Activated CD4-positive, alpha-beta memory T cell treated with anti-CD3 and anti-CD28 coated beads, Interleukin-2, amount 10 ng/mL, durations not matched to agents 7 days and 5 days (primary cell): ENCODE data around the gene HMGN2. TPM values are rescaled to one million over a fixed set of nuclear protein-coding genes. Genes with fewer than 3 reads are reported as not detected.
"Not testable (repeated sequence)": the region's sequence is repeated elsewhere in the genome, so short reads cannot be mapped to it uniquely, and the experiment has no call there.

Source experiments
- CTCF ChIA-PET: fragments of 350-600 bp; sonication (Branson Sonifier 250); formaldehyde crosslinking; loops from one replicate; lab custom pipeline; 2021; ENCODE audit warnings: antibody characterized with exemption, inconsistent platforms; lab: Charles Lee
- POLR2A ChIA-PET: fragments of 350-600 bp; sonication (Branson Sonifier 250); formaldehyde crosslinking; loops from one replicate; lab custom pipeline; 2021; ENCODE audit warnings: antibody characterized with exemption; lab: Charles Lee
- DNase-seq: peaks from one replicate; pipeline ENCODE4 v3.0.0-alpha.2; 2020
- H3K27ac Mint-ChIP-seq: one replicate; pipeline ENCODE4 v1.8.0; 2021; ENCODE audit warnings: mild to moderate bottlenecking, mixed read lengths
- H3K27me3 Mint-ChIP-seq: one replicate; pipeline ENCODE4 v1.8.0; 2021; ENCODE audit warnings: mixed read lengths
- H3K36me3 Mint-ChIP-seq: one replicate; pipeline ENCODE4 v1.8.0; 2021; ENCODE audit warnings: low read depth, mixed read lengths
- H3K4me1 Mint-ChIP-seq: one replicate; pipeline ENCODE4 v1.8.0; 2021; ENCODE audit warnings: mixed read lengths
- H3K4me3 Mint-ChIP-seq: one replicate; pipeline ENCODE4 v1.8.0; 2021; ENCODE audit warnings: mild to moderate bottlenecking, mixed read lengths
- H3K9me3 Mint-ChIP-seq: one replicate; pipeline ENCODE4 v1.8.0; 2021; ENCODE audit warnings: mixed read lengths
- total RNA-seq, 2 experiments: library from RNA; stranded (reverse); gene quantifications; one replicate each; pipeline ENCODE4 v1.2.3, GENCODE V29; 2021

Gene HMGN2
- total RNA-seq, 2 experiments from 2014 or later: 853 to 877 TPM

DNA sequence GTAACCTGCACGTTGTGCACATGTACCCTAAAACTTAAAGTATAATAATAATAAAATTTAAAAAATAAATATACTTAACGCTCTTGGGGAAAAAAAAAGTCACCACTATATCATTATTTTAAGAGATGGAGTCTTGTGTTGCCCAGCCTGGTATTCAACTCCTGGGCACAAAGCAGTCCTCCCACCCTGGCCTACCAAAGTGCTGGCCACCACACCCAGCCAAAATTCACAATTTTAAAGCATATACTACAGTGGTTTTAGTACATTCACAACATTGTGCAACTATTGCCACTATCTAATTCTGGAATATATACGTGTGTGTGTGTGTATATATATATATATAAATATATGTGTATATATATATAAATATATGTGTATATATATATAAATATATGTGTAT, 5.9 kb downstream of the HMGN2 start:
- ChIA-PET CTCF (interaction anchor here (2.0 kb wide), 1 partner anchor 22 kb away, joined by 5 read pairs; no protein-coding TSS in a partner anchor), POLR2A (interaction anchor here (1.0 to 2.0 kb wide), 3 partner anchors 17 to 220 kb away, joined by 3 to 4 read pairs (median 3); no protein-coding TSS in a partner anchor)
- Mint-ChIP-seq H3K36me3 (peaks cover 53% of the 10 kb centered on the region), H3K4me3 (no peak overlapping the region), H3K27ac (no peak overlapping the region), H3K4me1 (peaks cover 27% of the 10 kb centered on the region), H3K9me3 (no peaks in the 10 kb centered on the region), H3K27me3 (no peaks in the 10 kb centered on the region)
- DNase-seq: no peak

DNA sequence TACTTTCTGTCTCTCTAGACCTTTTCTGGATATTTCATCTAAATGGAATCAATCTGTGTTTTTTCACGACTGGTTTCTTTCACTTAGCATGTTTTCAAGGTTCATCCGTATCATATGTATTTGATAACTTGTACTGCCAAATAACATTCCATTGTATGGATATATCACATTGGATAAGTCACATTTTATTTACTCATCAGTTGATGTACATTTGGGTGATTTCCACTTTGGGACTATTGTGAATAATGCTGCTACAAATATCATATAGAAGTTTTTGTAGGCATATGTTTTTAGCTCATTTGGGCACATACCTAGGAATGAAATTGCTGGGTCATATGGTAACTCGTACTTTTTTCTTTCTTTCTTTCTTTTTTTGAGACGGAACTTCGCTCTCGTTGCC, 6.7 kb downstream of the HMGN2 start:
- Mint-ChIP-seq H3K27me3 (no peaks in the 10 kb centered on the region), H3K4me1 (peaks cover 19% of the 10 kb centered on the region), H3K36me3 (peaks cover 45% of the 10 kb centered on the region), H3K27ac (no peak overlapping the region), H3K4me3 (no peak overlapping the region), H3K9me3 (no peaks in the 10 kb centered on the region)
- POLR2A ChIA-PET: interaction anchor here (1.0 to 2.0 kb wide), 4 partner anchors 12 to 220 kb away, joined by 3 to 4 read pairs (median 4); no protein-coding TSS in a partner anchor
- DNase-seq: no peak
- CTCF ChIA-PET: interaction anchor here (2.0 kb wide), 1 partner anchor 21 kb away, joined by 5 read pairs; no protein-coding TSS in a partner anchor

DNA sequence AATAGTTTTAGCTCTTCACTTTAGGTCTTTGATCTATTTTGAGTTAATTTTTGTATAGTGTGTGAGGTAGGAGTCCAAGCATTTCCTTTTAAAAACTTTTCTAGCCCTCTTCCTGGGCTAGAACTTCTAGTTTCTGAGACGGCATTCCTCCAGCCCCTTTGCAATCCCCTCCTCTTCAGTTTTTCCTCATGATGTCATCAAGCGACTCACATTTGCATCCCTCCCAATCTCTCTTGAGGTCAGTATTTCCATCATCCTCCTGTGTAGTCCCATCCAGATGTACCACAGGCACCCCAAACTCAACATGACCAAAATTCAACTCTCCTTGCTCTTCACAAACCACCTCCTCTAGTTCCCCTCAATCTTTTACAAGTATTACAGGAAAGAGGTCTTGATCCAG, 10.7 kb downstream of the HMGN2 start:
- no peaks in the 10 kb centered on the region for H3K9me3 Mint-ChIP-seq
- no peaks in the 10 kb centered on the region for H3K4me1 Mint-ChIP-seq
- POLR2A ChIA-PET: interaction anchor here (1.7 to 2.2 kb wide), 2 partner anchors 11 to 17 kb away, joined by 5 to 7 read pairs; partner anchors contain the start of gene HMGN2
- no peak overlapping the region for H3K4me3 Mint-ChIP-seq
- DNase-seq: no peak
- no peaks in the 10 kb centered on the region for H3K27me3 Mint-ChIP-seq
- peaks cover 12% of the 10 kb centered on the region for H3K36me3 Mint-ChIP-seq
- H3K27ac Mint-ChIP-seq: no peak overlapping the region
- CTCF ChIA-PET: no interaction called here

GRCh38 chr1:26483980-26484379, 11.7 kb downstream of the HMGN2 start:
- Mint-ChIP-seq H3K36me3 (peaks cover 7% of the 10 kb centered on the region), H3K4me3 (no peak overlapping the region), H3K27ac (no peak overlapping the region), H3K27me3 (no peaks in the 10 kb centered on the region), H3K9me3 (no peaks in the 10 kb centered on the region), H3K4me1 (no peaks in the 10 kb centered on the region)
- CTCF ChIA-PET: interaction anchor here (1.6 kb wide), 1 partner anchor 16 kb away, joined by 5 read pairs; no protein-coding TSS in a partner anchor
- no peak for DNase-seq
- POLR2A ChIA-PET: interaction anchor here (1.7 kb wide), 1 partner anchor 16 kb away, joined by 5 read pairs; no protein-coding TSS in a partner anchor

DNA sequence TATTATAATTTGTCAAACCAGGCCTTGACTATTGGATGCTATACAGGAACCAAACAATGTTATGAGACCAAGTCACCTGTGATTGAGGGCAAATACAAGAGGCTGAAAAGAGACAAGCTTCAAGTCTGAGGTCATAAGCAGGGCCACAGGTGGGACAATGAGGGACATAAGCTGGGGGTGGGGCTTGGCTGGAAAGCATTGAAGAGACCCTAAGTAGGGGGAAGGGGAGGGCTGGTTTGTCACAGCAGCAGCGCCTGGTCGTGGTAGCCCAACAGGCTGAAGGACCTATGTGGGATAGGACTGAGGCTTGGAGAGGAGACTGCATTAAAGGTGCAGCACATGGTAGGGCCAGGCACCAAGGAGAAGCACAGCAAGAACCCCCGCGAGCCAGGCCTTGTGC, 17.9 kb downstream of the HMGN2 start:
- H3K9me3 Mint-ChIP-seq: no peaks in the 10 kb centered on the region
- POLR2A ChIA-PET: interaction anchor here (0.7 to 1.6 kb wide), 4 partner anchors 10 to 15 kb away, joined by 3 to 11 read pairs (median 4); no protein-coding TSS in a partner anchor
- H3K4me1 Mint-ChIP-seq: no peaks in the 10 kb centered on the region
- no peak overlapping the region for H3K4me3 Mint-ChIP-seq
- H3K36me3 Mint-ChIP-seq: no peaks in the 10 kb centered on the region
- no peak for DNase-seq
- CTCF ChIA-PET: interaction anchor here (3.4 kb wide), 1 partner anchor 9 kb away, joined by 19 read pairs; no protein-coding TSS in a partner anchor
- no peaks in the 10 kb centered on the region for H3K27me3 Mint-ChIP-seq
- no peak overlapping the region for H3K27ac Mint-ChIP-seq

DNA sequence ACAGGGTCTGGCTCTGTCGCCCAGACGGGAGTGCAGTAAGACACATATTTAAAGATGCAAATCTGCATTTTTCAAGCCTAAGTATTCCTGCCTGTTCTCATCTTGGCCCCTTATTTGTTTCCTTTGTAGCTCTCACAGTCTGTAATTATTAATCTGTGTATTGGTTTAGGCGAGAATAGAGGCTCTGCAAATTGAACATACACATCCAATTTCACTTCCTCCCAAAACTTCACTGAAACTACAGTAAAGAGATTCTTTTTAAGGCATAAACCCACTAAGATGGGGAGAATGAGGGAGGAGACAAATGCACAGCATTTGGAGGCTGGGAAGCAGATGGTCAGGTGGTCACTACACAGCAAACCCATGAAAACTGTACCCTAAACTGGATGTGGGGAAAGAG, 21.0 kb downstream of the HMGN2 start:
- ChIA-PET CTCF (no interaction called here), POLR2A (no interaction called here)
- Mint-ChIP-seq H3K27ac (no peak overlapping the region), H3K27me3 (no peaks in the 10 kb centered on the region), H3K4me3 (no peak overlapping the region), H3K36me3 (no peaks in the 10 kb centered on the region), H3K9me3 (no peaks in the 10 kb centered on the region), H3K4me1 (peaks cover 3% of the 10 kb centered on the region)
- no peak for DNase-seq

GRCh38 chr1:26493938-26494337, 21.7 kb downstream of the HMGN2 start:
- ChIA-PET POLR2A (interaction anchor here (1.4 kb wide), 1 partner anchor 30 kb away, joined by 3 read pairs; no protein-coding TSS in a partner anchor), CTCF (no interaction called here)
- H3K27ac Mint-ChIP-seq: no peak overlapping the region
- no peaks in the 10 kb centered on the region for H3K36me3 Mint-ChIP-seq
- H3K9me3 Mint-ChIP-seq: no peaks in the 10 kb centered on the region
- no peak overlapping the region for H3K4me3 Mint-ChIP-seq
- peaks cover 5% of the 10 kb centered on the region for H3K4me1 Mint-ChIP-seq
- no peak for DNase-seq
- no peaks in the 10 kb centered on the region for H3K27me3 Mint-ChIP-seq

GRCh38 chr1:26496861-26497260, 24.6 kb downstream of the HMGN2 start:
- H3K27me3 Mint-ChIP-seq: no peaks in the 10 kb centered on the region
- POLR2A ChIA-PET: interaction anchor here (1.1 kb wide), 1 partner anchor 10 kb away, joined by 3 read pairs; no protein-coding TSS in a partner anchor
- no peak for DNase-seq
- H3K9me3 Mint-ChIP-seq: no peaks in the 10 kb centered on the region
- CTCF ChIA-PET: interaction anchor here (1.4 kb wide), 1 partner anchor 80 kb away, joined by 3 read pairs; no protein-coding TSS in a partner anchor
- H3K4me3 Mint-ChIP-seq: no peak overlapping the region
- no peak overlapping the region for H3K27ac Mint-ChIP-seq
- peaks cover 20% of the 10 kb centered on the region for H3K4me1 Mint-ChIP-seq
- no peaks in the 10 kb centered on the region for H3K36me3 Mint-ChIP-seq

DNA sequence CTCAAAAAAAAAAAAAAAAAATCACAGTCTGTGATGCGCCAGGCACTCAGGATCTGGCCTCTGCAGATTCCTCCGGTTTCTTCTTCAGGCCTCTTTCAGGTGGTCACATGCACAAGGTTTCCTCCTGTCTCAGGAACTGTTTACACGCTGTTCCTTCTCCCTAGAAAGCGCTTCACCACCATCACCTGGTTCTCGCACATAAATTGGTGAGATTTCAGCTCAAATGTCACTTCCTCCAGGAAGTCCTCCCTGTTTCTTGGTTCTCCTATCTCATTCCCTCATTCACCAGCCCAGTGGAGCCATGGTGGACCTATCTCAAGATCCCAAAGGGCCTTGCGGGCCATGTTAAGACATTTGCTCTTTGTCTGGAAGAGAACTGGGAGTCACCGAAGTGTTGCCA, 26.7 kb downstream of the HMGN2 start:
- no peak for DNase-seq
- H3K36me3 Mint-ChIP-seq: no peaks in the 10 kb centered on the region
- H3K27ac Mint-ChIP-seq: no peak overlapping the region
- POLR2A ChIA-PET: interaction anchor here (1.0 to 3.8 kb wide), 6 partner anchors 9 to 366 kb away, joined by 3 to 88 read pairs (median 8); partner anchors contain the start of gene HMGN2
- CTCF ChIA-PET: interaction anchor here (0.7 to 4.5 kb wide), 5 partner anchors 9 to 339 kb away, joined by 3 to 89 read pairs (median 19); partner anchors contain the start of gene RPS6KA1
- no peaks in the 10 kb centered on the region for H3K9me3 Mint-ChIP-seq
- H3K4me1 Mint-ChIP-seq: peaks cover 28% of the 10 kb centered on the region
- no peak overlapping the region for H3K4me3 Mint-ChIP-seq
- H3K27me3 Mint-ChIP-seq: no peaks in the 10 kb centered on the region

DNA sequence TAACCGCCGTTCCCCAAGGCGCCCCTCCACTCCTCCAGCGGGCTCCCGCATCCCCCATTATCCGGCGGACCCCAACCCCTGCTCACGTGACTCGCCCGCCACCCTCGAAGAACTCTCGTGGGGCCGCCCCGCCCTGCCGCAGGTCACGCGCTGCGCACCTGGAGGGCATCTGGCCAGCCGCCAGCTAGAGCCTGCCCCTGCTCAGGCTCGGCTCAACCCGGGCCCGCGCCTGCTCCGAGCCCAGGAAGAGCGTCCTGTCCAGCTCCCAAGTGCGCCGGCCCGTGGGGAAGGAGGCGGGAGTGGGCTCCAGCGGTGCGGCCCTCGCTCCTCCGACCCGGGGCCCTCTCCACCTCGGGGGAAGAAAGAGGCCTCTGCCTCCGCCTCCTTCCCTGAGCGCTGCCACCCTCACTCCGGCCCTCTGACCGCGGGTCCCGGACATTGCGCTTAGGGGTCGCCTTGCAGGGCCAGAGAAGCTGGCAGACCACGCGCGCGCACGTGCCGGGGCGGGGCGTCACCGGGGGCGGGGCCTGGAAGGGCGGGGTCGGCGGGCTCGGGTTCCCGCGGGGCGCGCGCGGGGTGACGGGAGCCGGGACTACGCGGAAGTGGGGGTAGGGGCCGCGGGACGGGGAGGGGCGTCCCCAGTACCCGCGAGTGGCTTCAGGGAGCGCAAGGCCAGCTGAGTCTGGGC, 28.4 kb downstream of the HMGN2 start:
- no peaks in the 10 kb centered on the region for H3K9me3 Mint-ChIP-seq
- ChIA-PET POLR2A (interaction anchor here (0.6 to 3.8 kb wide), 52 partner anchors 9 to 654 kb away, joined by 3 to 88 read pairs (median 4); partner anchors contain the start of genes CD52, DHDDS, GPATCH3 and GPN2), CTCF (interaction anchor here (0.5 to 4.5 kb wide), 47 partner anchors 8 to 390 kb away, joined by 3 to 89 read pairs (median 5); partner anchors contain the start of genes CEP85, DHDDS, GPN2 and HMGN2)
- DNase-seq: no peak
- H3K27ac Mint-ChIP-seq: peak overlapping the region; percentile 93
- no peaks in the 10 kb centered on the region for H3K36me3 Mint-ChIP-seq
- peaks cover 28% of the 10 kb centered on the region for H3K4me1 Mint-ChIP-seq
- no peaks in the 10 kb centered on the region for H3K27me3 Mint-ChIP-seq
- peak overlapping the region; percentile 87 for H3K4me3 Mint-ChIP-seq

GRCh38 chr1:26510711-26511110, 38.5 kb downstream of the HMGN2 start:
- CTCF ChIA-PET: interaction anchor here (0.6 to 0.9 kb wide), 4 partner anchors 10 to 315 kb away, joined by 3 to 4 read pairs (median 3); no protein-coding TSS in a partner anchor
- not testable (repeated sequence) for H3K27me3 Mint-ChIP-seq, H3K36me3 Mint-ChIP-seq, H3K9me3 Mint-ChIP-seq, H3K27ac Mint-ChIP-seq, DNase-seq, H3K4me3 Mint-ChIP-seq, H3K4me1 Mint-ChIP-seq
- POLR2A ChIA-PET: interaction anchor here (0.9 to 1.2 kb wide), 2 partner anchors 9 to 11 kb away, joined by 3 to 4 read pairs; no protein-coding TSS in a partner anchor

GRCh38 chr1:26515836-26516235, 43.6 kb downstream of the HMGN2 start:
- ChIA-PET CTCF (interaction anchor here (1.3 kb wide), 2 partner anchors 16 to 23 kb away, joined by 3 to 5 read pairs; no protein-coding TSS in a partner anchor), POLR2A (interaction anchor here (2.0 kb wide), 1 partner anchor 15 kb away, joined by 11 read pairs; no protein-coding TSS in a partner anchor)
- not testable (repeated sequence) for H3K9me3 Mint-ChIP-seq, H3K27ac Mint-ChIP-seq, H3K4me1 Mint-ChIP-seq, H3K27me3 Mint-ChIP-seq, DNase-seq, H3K36me3 Mint-ChIP-seq, H3K4me3 Mint-ChIP-seq
